ENCODE results near the gene CSNK2A1. TPM values are rescaled to one million over a fixed set of nuclear protein-coding genes. Genes with fewer than 3 reads are reported as not detected.
A peak's percentile ranks its signal among the peaks of the same experiment; 100 is the strongest.
"Not testable (repeated sequence)": the region's sequence is repeated elsewhere in the genome, so short reads cannot be mapped to it uniquely, and the experiment has no call there.

The CSNK2A1 gene
- total RNA-seq, 1 donor from 2014 or later: 203 TPM

- peak; percentile 79 for DNase-seq
Measured at GRCh38 chr20:483815-484644, 59.6 kb downstream of the CSNK2A1 start.

DNA sequence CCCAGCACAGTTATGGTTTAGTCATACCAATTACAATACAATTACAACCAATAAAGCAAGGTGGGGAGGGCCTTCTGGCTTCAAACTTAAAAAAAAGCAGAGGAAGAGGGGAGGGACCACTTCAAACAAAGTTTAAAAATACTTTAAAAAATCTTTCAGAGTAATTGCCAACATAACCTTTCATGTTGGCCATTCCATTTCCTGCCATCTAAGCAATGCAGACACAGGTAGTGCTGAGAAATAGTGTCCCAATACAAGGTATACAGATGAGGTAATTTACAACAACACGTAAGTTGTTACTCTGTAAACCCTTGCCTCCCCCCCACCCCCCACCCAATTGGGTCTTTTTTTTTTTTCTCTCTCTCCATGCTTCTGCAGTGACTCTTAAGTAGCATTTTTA is 62.4 kb downstream of the CSNK2A1 start:
- no peak for DNase-seq

GRCh38 chr20:480044-480443 is 63.5 kb downstream of the CSNK2A1 start:
- DNase-seq: no peak

GRCh38 chr20:479487-479886 is 64.1 kb downstream of the CSNK2A1 start:
- no peak for DNase-seq

DNA sequence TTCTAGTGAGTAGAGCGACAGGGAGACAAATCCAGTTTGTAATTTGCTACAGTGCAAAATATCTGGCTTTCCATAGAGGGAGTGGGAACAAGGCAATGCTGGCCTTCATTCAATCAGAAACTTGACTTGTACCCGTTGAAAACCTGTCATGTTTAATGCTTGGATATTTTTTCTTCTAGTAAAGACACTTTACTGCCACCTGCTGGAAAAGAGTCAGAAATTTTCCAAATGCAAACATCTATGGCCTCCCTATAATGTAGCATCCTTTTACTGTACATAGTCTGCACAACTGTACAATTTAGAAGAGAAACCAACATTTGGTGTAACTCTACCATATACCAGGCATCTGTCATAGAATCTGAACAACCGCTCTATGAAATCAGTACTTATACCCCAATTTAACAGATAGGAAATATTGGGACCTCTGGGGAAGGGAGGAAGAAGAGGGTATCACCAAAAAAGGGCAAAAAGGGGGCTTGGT is 64.6 kb downstream of the CSNK2A1 start:
- peak; percentile 81 for DNase-seq

DNA sequence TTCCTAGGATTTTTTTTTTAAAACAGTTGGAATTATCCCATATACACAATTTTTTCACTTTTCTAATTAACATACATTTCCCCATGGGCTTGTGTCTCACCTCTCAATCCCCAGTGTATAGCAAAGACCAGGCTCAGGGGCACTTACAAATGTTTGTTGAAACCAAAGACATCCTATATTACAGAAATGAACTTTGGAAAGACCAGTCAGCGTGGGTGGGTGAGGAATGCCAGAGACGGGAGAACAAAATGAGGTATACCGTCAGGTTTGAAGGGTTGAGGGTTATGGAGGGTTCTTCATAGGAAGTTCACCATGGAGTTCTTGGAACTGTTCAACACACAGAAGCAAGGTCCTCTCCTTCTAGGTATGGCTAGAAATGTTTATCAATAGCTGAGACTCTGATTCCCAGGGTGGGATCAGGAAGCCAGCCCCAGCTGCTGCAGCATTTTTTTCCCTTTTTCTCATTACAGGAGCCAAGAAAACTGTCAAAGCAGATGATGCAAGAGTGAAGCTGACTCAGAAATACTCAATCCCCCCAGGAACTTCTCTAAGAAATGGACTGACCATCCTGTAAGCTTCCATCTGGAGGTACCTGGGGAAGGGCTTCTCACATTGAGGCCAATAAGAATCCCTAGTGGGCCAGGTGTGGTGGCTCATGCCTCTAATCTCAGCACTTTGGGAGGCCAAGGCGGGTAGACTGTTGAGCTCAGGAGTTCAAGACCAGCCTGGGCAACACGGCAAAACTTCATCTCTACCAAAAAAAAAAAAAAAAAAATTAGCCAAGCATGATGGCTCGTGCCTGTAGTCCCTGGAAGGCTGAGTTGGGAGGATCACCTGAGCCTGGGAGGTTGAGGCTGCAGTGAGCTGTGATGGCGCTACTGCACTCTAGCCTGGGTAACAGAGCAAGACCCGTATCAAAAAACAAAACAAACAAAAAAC is 65.3 kb downstream of the CSNK2A1 start:
- DNase-seq: peak; percentile 45

- DNase-seq: not testable (repeated sequence)
Measured at GRCh38 chr20:476561-477249, 66.9 kb downstream of the CSNK2A1 start.

GRCh38 chr20:475463-476357 is 67.9 kb downstream of the CSNK2A1 start:
- peak; percentile 48 for DNase-seq

DNA sequence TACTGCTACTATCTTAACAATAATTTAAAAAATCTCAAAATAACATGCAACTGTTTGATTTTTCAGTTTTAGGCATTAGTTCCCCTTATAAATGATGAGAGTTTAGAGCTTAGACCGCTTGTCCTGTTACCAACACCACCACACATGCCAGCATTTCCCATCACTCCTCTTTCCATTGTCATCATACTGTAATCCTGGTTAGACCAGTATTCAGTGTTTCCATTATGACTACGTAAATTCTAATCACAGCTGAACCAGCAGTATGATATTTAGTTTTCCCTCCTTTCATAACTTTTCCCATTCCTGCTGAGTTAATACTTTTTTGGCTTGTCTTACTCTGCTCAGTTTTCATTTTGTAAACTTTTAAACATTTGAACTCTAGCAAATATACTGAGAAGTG is 69.0 kb downstream of the CSNK2A1 start:
- no peak for DNase-seq

- no peak for DNase-seq
Measured at GRCh38 chr20:472889-473292, 70.7 kb downstream of the CSNK2A1 start.

DNA sequence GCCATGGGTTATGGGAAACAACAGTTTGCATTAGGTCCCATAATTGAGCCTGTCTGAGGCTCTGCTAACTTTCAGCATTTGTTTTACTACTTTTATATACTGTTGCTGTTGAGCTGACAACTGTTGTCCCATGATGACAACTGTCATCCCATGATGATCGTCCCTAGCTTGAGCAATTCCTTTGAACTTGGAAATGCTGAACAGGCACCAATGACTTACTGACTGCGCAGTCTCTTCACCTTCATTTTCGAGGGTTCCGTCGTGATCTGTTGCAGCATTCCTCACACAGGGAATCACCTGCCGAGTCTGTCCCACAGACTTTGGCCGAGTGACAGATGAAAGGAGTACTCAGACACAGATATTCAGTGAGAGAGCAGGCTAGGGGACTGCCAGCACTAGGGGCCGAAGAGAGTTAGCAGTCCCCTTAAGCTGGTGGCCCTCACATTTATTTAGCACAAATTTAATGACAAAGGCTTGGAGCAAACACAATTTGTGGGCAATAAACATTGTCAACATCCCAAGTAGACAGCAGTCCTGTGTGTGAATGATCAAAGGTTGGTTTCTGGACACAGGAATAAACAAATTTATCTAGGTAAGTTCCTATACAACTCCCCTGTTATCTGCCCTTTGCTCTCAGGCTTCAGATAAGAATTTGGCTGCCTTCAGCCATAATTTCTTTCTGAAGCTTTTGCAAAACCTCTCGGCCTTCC is 71.3 kb downstream of the CSNK2A1 start:
- DNase-seq: no peak

DNA sequence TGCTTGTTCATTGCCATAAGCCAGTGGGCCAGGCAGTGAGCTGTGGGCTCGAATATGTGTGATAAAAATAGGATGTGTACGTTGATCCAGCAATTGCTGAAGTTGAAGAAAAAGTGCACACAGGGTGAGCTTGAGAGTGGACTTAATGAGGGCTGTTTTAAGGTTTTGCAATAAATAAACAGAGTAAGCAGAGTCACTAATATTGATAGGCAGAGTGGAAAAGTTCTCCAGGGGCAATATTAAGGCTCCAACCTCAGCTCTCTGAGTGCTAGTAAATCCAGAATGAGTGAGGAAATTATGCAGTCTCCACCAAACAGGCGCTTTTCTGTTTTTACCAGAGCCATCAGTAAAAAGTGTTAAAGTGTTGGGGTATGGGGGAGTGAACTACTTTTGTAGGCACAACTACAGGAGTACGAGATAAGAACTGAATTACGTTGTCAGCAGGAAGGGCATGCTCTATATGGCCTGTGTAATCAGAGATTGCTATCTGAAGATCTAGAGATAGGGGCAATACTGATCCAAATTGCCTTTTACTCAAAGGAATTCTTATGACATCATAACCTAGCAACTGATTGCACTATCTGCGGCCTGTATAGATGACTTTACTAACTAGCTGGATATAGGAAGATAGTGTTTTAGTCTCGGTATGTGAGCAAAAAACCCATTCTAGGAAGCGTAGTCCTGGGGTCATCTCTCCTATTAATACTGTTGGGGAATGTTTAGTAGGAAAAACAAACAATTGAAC is 73.7 kb downstream of the CSNK2A1 start:
- no peak for DNase-seq

GRCh38 chr20:467755-468154 is 75.8 kb downstream of the CSNK2A1 start:
- no peak for DNase-seq

DNA sequence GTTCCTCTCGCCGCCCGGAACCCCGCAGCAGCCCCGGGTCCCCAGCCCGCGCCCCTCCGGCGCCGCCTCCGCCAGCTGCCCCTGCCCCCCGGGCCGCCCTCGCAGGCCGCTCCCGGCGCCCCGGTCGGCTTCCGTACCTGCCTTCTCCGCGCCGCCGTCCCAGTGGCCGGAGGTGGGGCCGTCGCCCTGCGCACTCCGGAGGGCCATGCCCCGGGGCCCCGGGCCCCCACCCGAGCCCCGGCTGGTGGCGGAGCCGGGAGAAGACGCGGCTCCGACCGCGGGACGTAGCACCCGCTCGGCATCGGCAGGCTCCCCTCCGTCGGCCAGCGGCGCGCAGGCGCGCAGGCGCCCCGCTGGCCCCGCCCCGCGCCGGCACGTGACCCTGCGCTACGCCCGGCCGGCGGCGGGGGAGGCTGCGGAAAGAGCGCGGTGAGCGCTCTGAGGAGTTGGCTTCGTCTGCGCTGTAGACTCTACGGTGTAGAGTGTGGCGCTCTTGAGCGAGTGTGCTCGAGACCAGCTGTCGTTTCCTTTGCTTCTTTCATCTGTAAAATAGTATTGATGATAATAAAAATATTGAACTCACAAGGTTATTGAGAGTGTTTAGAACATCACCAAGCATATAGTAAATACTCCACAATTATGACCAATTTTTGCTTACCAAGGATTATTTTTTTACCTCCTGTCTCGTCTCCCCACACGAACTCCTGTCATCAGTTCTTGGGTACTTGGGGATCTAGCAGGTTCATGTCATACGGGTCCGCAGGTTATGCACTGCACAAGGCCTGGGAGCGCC is 81.2 kb downstream of the CSNK2A1 start, which contains the start of gene TBC1D20:
TBC1D20 (minus strand) TSS at position 335 of the 793 bp plus-strand sequence; CDS start at position 207, 128 bp downstream.
- DNase-seq: peak; percentile 96

DNA sequence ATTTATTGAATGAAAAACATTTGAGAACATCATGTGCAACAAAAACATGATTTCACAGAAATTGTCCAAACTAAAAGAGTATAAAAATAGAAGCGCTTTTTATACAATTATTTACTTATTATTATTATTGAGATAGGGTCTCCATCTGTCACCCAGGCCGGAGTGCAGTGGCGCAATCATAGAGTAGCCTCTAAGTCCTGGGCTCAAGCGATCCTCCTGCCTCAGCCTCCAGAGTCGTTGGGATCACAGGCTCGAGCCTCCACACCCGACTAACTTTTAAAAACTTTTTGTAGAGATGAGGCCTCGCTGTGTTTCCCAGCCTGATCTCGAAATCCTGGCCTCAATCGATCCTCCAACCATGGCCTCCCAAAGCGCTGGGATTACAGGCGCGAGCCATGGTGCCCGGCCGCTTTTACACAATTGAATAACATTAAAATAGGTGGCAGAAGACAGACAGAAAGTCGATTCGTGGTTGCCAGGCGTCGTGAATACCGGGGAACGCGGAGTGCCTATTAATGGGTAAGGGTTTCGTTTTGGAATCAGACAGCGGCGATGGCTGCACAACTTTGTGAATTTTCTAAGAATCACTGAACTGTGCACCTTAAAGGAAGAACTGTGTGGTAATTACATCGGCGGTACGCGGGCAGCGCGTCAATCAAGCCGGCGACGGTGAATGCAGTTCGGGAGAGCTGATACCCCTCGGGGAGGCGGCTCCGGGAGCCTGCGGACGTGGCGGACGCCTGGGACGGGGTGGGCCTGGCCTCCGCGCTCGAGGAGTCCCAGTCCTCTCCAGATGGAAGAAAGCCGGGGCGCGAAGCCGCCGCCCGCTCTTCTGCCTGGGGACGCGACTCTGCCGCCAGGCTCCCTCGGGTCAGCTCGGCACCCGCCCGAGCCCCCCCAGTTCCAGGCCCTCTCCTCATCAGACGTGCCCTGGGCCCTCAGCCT is 82.1 kb downstream of the CSNK2A1 start:
- peak; percentile 69 for DNase-seq

- DNase-seq: no peak
Measured at GRCh38 chr20:460707-461106, 82.9 kb downstream of the CSNK2A1 start.

GRCh38 chr20:460180-460579 is 83.4 kb downstream of the CSNK2A1 start:
- DNase-seq: no peak

- no peak for DNase-seq
Measured at GRCh38 chr20:458776-459175, 84.8 kb downstream of the CSNK2A1 start.
